ENCODE measurements around the gene PCDHB10.
"Not testable (repeated sequence)": the region's sequence is repeated elsewhere in the genome, so short reads cannot be mapped to it uniquely, and the experiment has no call there.

PCDHB10 gene

DNA sequence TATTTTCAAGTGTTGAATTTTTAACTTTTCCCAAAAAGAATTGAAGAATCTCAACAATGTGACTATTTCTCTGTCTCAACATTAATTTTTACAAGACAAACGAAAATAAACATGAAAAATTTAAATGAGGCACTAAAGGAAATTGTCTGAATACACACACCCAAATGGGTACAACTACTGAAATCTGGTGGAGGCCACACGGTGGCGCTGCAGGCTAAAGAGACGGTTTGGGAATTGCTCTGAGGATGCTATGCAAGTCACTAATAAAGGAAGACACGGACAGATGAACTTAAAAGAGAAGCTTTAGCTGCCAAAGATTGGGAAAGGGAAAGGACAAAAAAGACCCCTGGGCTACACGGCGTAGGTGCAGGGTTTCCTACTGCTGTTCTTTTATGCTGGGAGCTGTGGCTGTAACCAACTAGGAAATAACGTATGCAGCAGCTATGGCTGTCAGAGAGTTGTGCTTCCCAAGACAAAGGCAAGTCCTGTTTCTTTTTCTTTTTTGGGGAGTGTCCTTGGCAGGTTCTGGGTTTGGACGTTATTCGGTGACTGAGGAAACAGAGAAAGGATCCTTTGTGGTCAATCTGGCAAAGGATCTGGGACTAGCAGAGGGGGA lies at the start of gene PCDHB10:
TSS of gene PCDHB10 (plus strand) at position 244 of the 616 bp plus-strand sequence. CDS start at position 444, 200 bp downstream.
- no peak for DNase-seq (ENCODE audit: low read depth)

DNA sequence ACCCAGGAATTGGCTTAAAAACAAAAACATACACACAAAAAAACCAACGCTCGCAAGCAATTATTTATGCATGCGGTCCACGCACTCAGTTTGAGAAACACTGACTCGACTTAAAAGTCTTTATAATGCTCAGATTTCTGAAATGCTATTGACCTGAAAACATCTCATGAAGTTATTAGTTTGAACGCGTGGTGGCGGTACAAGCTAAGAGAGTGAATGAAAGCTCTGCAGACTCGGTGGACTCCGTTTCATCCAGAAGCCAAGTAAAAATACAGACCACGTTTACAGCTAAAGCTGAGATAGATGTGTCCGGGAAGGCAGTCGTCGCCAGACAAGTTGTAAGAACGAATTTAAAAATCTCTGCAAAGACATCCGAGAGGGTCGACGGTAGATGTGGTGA lies 42.3 kb upstream of the PCDHB10 start, which contains the start of gene PCDHB6:
TSS of gene PCDHB6 (plus strand) at position 246 of the 400 bp plus-strand sequence. CDS start 201 bp downstream, outside the sequence.
- no peak for DNase-seq (ENCODE audit: low read depth)

DNA sequence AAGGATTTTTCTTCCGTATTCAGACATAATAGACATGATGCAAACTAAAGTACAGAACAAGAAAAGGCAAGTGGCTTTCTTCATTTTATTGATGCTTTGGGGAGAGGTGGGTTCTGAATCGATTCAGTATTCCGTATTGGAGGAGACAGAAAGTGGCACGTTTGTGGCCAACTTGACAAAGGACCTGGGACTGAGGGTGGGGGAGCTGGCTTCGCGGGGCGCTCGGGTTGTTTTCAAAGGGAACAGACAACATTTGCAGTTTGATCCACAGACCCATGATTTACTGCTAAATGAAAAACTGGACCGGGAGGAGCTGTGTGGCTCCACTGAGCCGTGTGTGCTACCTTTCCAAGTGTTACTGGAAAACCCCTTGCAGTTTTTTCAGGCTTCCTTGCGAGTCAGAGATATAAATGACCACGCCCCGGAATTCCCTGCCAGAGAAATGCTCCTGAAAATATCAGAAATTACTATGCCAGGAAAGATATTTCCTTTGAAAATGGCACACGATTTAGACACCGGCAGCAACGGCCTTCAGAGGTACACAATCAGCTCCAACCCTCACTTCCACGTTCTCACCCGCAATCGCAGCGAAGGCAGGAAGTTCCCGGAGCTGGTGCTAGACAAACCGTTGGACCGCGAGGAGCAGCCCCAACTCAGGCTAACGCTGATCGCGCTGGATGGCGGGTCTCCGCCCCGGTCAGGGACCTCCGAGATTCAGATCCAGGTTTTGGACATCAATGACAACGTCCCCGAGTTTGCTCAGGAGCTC lies 41.7 kb upstream of the PCDHB10 start:
- no peak for DNase-seq (ENCODE audit: low read depth)

DNA sequence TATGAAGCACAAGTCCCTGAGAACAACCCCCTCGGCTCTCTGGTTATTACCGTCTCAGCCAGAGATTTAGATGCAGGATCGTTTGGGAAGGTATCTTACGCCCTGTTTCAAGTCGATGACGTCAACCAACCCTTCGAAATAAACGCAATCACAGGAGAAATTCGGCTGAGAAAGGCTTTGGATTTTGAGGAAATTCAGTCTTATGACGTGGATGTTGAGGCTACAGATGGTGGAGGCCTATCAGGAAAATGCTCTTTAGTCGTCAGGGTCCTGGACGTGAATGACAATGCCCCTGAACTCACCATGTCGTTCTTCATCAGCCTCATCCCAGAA lies 41.2 kb upstream of the PCDHB10 start:
- no peak for DNase-seq (ENCODE audit: low read depth)

DNA sequence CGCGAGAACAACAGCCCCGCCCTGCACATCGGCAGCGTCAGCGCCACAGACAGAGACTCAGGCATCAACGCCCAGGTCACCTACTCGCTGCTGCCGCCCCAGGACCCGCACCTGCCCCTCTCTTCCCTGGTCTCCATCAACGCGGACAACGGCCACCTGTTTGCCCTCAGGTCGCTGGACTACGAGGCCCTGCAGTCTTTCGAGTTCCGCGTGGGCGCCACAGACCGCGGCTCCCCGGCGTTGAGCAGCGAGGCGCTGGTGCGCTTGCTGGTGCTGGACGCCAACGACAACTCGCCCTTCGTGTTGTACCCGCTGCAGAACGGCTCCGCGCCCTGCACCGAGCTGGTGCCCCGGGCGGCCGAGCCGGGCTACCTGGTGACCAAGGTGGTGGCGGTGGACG lies 40.5 kb upstream of the PCDHB10 start:
- DNase-seq (ENCODE audit: low read depth), result not testable (repeated sequence)

DNA sequence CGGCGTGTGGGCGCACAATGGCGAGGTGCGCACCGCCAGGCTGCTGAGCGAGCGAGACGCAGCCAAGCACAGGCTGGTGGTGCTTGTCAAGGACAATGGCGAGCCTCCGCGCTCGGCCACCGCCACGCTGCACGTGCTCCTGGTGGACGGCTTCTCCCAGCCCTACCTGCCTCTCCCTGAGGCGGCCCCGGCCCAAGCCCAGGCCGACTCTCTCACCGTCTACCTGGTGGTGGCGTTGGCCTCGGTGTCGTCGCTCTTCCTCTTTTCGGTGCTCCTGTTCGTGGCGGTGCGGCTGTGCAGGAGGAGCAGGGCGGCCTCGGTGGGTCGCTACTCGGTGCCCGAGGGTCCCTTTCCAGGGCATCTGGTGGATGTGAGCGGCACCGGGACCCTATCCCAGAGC lies 40.1 kb upstream of the PCDHB10 start:
- DNase-seq (ENCODE audit: low read depth), result not testable (repeated sequence)

DNA sequence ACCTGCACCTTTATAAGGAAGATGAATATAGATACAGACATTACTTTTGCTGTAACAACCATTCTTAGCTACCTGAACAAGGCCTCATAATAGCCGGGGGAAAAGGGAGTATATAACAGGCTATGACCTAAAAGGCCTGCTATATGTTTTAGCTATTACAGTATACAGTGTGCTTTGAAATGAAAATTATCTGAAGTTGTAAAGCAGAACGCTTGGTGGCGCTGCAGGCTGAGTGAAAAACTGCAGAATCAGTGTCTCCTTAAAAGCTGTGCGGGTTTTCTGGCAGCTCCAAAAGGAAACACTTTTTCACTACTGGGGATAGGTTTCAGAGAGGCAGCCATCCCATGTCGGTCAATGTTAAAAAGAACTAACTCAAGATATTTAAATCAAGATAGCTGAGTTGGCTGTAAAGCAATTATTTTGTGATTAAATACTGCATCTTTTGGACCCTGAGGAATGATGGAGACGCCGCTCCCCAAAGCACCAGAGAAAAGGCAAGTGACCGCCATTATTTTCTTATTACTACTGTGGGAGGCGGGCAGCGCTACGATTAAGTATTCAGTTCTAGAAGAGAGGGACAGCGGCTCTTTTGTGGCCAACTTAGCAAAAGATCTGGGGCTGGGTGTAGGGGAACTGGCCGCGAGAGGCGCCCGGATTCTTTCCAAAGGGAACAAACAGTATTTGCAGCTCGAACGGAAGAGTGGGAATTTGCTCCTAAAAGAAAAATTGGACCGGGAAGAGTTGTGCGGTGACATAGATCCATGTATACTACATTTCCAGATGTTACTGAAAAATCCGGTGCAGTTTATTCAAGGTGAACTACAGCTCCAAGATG lies 36.4 kb upstream of the PCDHB10 start:
- no peak for DNase-seq (ENCODE audit: low read depth)

DNA sequence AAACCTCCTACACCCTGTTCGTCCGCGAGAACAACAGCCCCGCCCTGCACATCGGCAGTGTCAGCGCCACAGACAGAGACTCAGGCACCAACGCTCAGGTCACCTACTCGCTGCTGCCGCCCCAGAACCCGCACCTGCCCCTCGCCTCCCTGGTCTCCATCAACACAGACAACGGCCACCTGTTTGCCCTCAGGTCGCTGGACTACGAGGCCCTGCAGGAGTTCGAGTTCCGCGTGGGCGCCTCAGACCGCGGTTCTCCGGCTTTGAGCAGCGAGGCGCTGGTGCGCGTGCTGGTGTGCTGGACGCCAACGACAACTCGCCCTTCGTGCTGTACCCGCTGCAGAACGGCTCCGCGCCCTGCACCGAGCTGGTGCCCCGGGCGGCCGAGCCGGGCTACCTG lies 34.8 kb upstream of the PCDHB10 start:
- DNase-seq (ENCODE audit: low read depth), result not testable (repeated sequence)

DNA sequence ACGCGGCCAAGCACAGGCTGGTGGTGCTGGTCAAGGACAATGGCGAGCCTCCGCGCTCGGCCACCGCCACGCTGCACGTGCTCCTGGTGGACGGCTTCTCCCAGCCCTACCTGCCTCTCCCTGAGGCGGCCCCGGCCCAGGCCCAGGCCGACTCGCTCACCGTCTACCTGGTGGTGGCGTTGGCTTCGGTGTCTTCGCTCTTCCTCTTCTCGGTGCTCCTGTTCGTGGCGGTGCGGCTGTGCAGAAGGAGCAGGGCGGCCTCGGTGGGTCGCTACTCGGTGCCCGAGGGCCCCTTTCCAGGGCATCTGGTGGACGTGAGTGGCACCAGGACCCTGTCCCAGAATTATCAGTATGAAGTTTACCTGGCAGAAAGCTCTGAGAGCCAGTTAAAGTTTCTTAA lies 34.3 kb upstream of the PCDHB10 start:
- not testable (repeated sequence) for DNase-seq (ENCODE audit: low read depth)

DNA sequence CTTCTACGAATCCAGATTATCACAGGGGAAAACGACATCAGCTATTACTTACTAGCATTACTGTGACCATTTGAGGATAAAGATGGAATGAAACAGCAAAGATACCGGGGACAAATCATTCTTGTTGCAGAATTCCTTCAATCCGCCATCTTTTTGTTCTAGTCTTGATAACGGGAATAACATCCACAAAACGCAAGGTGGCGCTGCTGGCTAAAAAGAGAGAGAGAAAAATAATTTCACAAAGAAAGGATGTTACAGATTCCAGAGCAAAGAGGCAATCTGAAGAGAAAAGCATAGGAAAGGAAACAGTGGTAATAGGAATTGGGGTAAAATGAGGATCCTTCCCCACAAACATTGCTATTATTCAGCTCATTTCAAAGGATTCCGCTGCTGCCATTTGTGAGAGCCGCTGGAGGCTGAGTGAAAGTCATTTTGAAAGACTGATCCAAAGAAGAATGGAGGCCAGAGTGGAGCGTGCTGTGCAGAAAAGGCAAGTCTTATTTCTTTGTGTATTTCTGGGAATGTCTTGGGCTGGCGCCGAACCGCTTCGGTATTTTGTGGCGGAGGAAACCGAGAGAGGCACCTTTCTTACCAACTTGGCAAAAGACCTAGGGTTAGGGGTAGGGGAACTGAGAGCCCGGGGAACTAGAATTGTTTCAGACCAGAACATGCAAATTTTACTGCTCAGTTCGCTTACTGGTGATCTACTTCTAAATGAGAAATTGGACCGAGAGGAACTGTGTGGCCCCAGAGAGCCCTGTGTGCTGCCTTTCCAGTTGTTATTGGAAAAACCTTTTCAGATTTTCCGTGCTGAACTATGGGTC lies 19.6 kb upstream of the PCDHB10 start, which contains the start of gene PCDHB7:
TSS of gene PCDHB7 (plus strand) at position 264 of the 824 bp plus-strand sequence. CDS start at position 456, 192 bp downstream.
- DNase-seq (ENCODE audit: low read depth), result no peak

DNA sequence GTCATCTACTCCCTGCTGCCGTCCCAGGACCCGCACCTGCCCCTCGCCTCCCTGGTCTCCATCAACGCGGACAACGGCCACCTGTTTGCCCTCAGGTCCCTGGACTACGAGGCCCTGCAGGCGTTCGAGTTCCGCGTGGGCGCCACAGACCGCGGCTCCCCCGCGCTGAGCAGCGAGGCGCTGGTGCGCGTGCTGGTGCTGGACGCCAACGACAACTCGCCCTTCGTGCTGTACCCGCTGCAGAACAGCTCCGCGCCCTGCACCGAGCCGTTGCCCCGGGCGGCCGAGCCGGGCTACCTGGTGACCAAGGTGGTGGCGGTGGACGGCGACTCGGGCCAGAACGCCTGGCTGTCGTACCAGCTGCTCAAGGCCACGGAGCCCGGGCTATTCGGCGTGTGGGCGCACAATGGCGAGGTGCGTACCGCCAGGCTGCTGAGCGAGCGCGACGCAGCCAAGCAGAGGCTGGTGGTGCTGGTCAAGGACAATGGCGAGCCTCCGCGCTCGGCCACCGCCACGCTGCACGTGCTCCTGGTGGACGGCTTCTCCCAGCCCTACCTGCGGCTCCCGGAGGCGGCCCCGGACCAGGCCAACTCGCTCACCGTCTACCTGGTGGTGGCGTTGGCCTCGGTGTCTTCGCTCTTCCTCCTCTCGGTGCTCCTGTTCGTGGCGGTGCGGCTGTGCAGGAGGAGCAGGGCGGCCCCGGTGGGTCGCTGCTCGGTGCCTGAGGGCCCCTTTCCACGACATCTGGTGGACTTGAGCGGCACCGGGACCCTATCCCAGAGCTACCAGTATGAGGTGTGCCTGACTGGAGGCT lies 17.7 kb upstream of the PCDHB10 start:
- not testable (repeated sequence) for DNase-seq (ENCODE audit: low read depth)

DNA sequence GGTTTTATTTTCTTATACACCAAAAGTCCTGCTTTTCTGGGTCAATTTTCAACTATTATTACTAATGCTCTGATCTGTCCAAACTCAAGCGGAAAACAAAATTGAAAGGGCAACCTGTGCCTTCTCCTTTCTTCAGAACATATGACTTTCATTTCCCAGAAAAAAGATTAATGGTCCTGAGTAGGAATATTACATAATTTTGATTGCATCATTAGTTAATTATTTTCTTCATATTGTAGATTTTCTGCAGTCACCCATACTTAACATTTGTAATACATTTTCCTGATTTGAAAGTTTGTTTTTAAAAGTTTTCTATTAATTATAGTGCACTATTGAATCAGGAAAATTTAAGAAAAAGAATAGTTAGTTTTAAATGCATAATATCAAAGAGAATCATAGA lies 16.2 kb upstream of the PCDHB10 start:
- DNase-seq (ENCODE audit: low read depth), result no peak

DNA sequence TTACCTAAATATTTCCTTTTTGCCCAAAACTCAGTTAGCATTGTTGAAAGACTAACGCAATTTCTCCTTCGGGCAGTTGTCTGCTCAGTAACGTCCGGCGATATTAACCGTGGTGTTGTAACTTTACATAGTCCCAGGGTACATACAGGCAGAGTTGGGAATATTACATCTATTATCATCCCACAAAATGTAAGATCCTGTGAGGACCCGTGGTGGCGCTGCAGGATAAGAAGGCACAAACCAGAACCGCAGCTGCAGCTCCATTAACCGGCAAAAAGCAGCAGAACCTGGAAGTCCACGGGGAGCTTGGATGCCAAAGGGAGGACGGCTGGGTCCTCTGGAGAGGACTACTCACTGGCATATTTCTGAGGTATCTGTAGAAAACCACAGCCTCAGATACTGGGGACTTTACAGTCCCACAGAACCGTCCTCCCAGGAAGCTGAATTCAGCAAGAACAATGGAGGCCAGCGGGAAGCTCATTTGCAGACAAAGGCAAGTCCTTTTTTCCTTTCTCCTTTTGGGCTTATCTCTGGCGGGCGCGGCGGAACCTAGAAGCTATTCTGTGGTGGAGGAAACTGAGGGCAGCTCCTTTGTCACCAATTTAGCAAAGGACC lies 14.5 kb upstream of the PCDHB10 start, which contains the start of gene PCDHB8:
TSS of gene PCDHB8 (plus strand) at position 214 of the 615 bp plus-strand sequence. CDS start at position 459, 245 bp downstream.
- DNase-seq (ENCODE audit: low read depth), result not testable (repeated sequence)

DNA sequence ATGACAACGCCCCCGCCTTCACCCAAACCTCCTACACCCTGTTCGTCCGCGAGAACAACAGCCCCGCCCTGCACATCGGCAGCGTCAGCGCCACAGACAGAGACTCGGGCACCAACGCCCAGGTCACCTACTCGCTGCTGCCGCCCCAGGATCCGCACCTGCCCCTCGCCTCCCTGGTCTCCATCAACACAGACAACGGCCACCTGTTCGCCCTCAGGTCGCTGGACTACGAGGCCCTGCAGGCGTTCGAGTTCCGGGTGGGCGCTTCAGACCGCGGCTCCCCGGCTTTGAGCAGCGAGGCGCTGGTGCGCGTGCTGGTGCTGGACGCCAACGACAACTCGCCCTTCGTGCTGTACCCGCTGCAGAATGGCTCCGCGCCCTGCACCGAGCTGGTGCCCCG lies 12.8 kb upstream of the PCDHB10 start:
- DNase-seq (ENCODE audit: low read depth), result not testable (repeated sequence)

DNA sequence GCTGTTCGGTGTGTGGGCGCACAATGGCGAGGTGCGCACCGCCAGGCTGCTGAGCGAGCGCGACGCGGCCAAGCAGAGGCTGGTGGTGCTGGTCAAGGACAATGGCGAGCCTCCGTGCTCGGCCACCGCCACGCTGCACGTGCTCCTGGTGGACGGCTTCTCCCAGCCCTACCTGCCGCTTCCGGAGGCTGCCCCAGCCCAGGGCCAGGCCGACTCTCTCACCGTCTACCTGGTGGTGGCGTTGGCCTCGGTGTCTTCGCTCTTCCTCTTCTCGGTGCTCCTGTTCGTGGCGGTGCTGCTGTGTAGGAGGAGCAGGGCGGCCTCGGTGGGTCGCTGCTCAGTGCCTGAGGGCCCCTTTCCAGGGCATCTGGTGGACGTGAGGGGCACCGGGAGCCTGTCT lies 12.3 kb upstream of the PCDHB10 start:
- DNase-seq (ENCODE audit: low read depth), result not testable (repeated sequence)

DNA sequence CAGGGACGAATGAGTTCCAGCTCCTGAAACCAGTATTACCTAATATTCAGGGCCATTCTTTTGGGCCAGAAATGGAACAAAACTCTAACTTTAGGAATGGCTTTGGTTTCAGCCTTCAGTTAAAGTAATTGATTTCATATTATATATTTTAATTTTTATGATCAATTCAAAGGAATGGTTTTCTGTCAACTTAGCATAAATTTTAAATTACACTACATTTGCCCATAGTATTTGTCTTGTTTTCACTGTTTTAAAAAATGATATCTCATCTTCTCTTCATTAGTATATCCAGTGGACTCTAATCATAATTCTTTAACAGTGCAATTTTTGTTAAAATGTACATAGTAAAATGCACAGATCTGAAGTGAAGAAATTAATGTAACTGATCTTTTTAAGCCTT lies 11.8 kb upstream of the PCDHB10 start:
- DNase-seq (ENCODE audit: low read depth), result no peak

DNA sequence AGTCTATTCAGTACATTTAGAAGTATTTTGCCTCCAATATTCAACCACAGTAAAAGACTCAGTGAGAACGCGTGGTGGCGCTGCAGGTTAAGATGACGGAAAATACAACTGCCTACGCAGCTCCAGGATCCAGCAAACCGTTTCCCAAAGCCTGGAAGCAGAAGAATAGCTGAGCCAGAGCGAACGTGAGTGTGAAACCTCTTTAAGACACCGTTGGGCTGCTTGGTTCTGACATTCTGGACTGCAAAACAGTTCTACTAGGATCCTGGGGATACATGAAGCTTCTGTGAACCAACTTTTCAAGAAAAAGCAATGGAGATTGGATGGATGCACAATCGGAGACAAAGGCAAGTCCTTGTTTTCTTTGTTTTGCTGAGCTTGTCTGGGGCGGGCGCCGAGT lies 9.9 kb upstream of the PCDHB10 start, which contains the start of gene PCDHB16:
TSS of gene PCDHB16 (plus strand) at position 140 of the 400 bp plus-strand sequence. CDS start at position 313, 173 bp downstream.
- DNase-seq (ENCODE audit: low read depth), result no peak

DNA sequence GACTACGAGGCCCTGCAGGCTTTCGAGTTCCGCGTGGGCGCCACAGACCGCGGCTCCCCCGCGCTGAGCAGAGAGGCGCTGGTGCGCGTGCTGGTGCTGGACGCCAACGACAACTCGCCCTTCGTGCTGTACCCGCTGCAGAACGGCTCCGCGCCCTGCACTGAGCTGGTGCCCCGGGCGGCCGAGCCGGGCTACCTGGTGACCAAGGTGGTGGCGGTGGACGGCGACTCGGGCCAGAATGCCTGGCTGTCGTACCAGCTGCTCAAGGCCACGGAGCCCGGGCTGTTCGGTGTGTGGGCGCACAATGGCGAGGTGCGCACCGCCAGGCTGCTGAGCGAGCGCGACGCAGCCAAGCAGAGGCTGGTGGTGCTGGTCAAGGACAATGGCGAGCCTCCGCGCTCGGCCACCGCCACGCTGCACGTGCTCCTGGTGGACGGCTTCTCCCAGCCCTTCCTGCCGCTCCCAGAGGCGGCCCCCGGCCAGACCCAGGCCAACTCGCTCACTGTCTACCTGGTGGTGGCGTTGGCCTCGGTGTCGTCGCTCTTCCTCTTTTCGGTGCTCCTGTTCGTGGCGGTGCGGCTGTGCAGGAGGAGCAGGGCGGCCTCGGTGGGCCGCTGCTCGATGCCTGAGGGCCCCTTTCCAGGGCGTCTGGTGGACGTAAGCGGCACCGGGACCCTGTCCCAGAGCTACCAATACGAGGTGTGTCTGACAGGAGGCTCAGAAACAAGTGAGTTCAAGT lies 7.9 kb upstream of the PCDHB10 start:
- DNase-seq (ENCODE audit: low read depth), result not testable (repeated sequence)

DNA sequence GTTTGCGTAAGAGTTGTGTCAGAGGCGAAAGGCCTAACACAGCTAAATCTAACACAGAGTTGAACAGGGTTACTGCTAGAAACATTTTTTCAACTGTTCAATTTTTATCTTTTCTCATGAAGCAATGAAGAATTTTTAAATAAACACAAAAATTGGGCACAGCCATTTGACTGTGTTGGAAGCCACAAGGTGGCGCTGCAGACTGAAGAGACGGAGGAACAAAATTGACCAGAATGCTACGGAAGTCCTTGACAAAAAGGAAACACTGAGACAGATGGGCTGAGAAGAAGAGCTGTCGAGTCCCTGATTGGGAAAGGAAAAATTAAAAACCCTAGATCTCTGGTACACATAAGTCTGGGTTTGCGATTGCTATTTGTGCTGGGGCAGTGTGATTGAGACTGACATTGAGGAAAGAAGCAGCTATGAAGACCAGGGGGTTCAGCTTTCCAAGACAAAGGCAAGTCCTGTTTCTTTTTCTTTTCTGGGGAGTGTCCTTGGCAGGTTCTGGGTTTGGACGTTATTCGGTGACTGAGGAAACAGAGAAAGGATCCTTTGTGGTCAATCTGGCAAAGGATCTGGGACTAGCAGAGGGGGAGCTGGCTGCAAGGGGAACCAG lies 5.1 kb upstream of the PCDHB10 start, which contains the start of gene PCDHB9:
TSS of gene PCDHB9 (plus strand) at position 265 of the 616 bp plus-strand sequence. CDS start at position 423, 158 bp downstream.
- no peak for DNase-seq (ENCODE audit: low read depth)
